ENCODE results near the gene ING4.
"Not testable (repeated sequence)": the region's sequence is repeated elsewhere in the genome, so short reads cannot be mapped to it uniquely, and the experiment has no call there.

The ING4 gene

GRCh38 chr12:6662906-6663742, at the start of gene ING4:
Gene ING4, minus strand, starts transcription at chr12:6663119. Its CDS starts 18 bp downstream, at chr12:6663101.
- peak; percentile 97 for FAIRE-seq

GRCh38 chr12:6708960-6709394, 46.1 kb upstream of the ING4 start:
- no peak for FAIRE-seq

- not testable (repeated sequence) for FAIRE-seq
These were observed 45.4 kb upstream of the ING4 start for GRCh38 chr12:6708351-6708750.

GRCh38 chr12:6703631-6704030, 40.7 kb upstream of the ING4 start:
- no peak for FAIRE-seq

GRCh38 chr12:6701078-6701768, 38.3 kb upstream of the ING4 start:
- FAIRE-seq = no peak

- FAIRE-seq = no peak
These were observed 37.7 kb upstream of the ING4 start, which contains the start of gene PIANP for GRCh38 chr12:6700646-6701051. Gene PIANP, minus strand, starts transcription at chr12:6700815. Its CDS starts 2,754 bp downstream, at chr12:6698061.

GRCh38 chr12:6699989-6700645, 37.2 kb upstream of the ING4 start:
- no peak for FAIRE-seq

GRCh38 chr12:6699259-6699988, 36.5 kb upstream of the ING4 start:
- no peak for FAIRE-seq

GRCh38 chr12:6698352-6699046, 35.6 kb upstream of the ING4 start:
- no peak for FAIRE-seq

- no peak for FAIRE-seq
These were observed 34.8 kb upstream of the ING4 start for GRCh38 chr12:6697584-6698351.

GRCh38 chr12:6696690-6697583, 34.0 kb upstream of the ING4 start:
- FAIRE-seq = no peak

GRCh38 chr12:6695313-6696045, 32.6 kb upstream of the ING4 start:
- no peak for FAIRE-seq

GRCh38 chr12:6694701-6695100, 31.8 kb upstream of the ING4 start:
- FAIRE-seq = no peak

- FAIRE-seq = no peak
These were observed 31.0 kb upstream of the ING4 start for GRCh38 chr12:6693832-6694355.

- no peak for FAIRE-seq
These were observed 30.0 kb upstream of the ING4 start for GRCh38 chr12:6692888-6693287.

GRCh38 chr12:6691473-6691872, 28.6 kb upstream of the ING4 start:
- FAIRE-seq = no peak

- peak; percentile 99 for FAIRE-seq
These were observed 26.3 kb upstream of the ING4 start, which contains the start of gene ZNF384 for GRCh38 chr12:6688999-6689882. Gene ZNF384, minus strand, starts transcription at chr12:6689375. Its CDS starts 9,855 bp downstream, at chr12:6679520.

GRCh38 chr12:6688543-6688998, 25.7 kb upstream of the ING4 start:
- no peak for FAIRE-seq
